ENCODE results near the gene GRAMD1B.
"Not testable (repeated sequence)": the region's sequence is repeated elsewhere in the genome, so short reads cannot be mapped to it uniquely, and the experiment has no call there.

GRAMD1B gene

GRCh38 chr11:123439616-123440015 lies 9.5 kb downstream of the GRAMD1B start:
- no peak for DNase-seq (ENCODE audit: extremely low read depth in 1 of 2, low read depth in 1 of 2)

- DNase-seq (ENCODE audit: extremely low read depth in 1 of 2, low read depth in 1 of 2): no peak
Observed at GRCh38 chr11:123441161-123441560, 11.1 kb downstream of the GRAMD1B start.

- no peak for DNase-seq (ENCODE audit: extremely low read depth in 1 of 2, low read depth in 1 of 2)
Observed at GRCh38 chr11:123443851-123444623, 14.0 kb downstream of the GRAMD1B start.

- DNase-seq (ENCODE audit: extremely low read depth in 1 of 2, low read depth in 1 of 2): no peak
Observed at GRCh38 chr11:123448823-123449222, 18.8 kb downstream of the GRAMD1B start.

- DNase-seq (ENCODE audit: extremely low read depth in 1 of 2, low read depth in 1 of 2): no peak
Observed at GRCh38 chr11:123449436-123449835, 19.4 kb downstream of the GRAMD1B start.

- DNase-seq (ENCODE audit: extremely low read depth in 1 of 2, low read depth in 1 of 2): no peak
Observed at GRCh38 chr11:123450623-123451022, 20.6 kb downstream of the GRAMD1B start.

- no peak for DNase-seq (ENCODE audit: extremely low read depth in 1 of 2, low read depth in 1 of 2)
Observed at GRCh38 chr11:123451183-123451781, 21.2 kb downstream of the GRAMD1B start.

DNA sequence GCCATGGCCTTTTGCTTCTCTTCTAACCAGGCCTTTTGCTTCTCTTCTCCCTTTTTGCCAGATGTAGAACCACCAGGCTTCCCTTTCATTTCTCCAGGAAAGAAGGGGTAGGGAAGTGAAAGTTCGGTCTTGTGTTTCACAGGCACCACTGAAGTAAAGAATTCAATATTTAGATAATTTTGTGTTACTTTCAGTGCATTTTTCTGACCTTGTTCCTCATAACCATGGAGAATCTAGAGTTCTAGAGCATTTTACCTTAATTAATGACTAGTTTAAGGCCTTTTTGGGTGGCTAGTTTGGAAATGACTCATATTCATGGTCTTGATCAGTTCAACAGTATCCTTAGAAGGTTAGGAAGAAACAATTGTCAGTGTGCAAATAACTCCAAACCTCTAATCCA lies 22.7 kb downstream of the GRAMD1B start:
- no peak for DNase-seq (ENCODE audit: extremely low read depth in 1 of 2, low read depth in 1 of 2)

- DNase-seq (ENCODE audit: extremely low read depth in 1 of 2, low read depth in 1 of 2): no peak
Observed at GRCh38 chr11:123454060-123454651, 24.1 kb downstream of the GRAMD1B start.

DNA sequence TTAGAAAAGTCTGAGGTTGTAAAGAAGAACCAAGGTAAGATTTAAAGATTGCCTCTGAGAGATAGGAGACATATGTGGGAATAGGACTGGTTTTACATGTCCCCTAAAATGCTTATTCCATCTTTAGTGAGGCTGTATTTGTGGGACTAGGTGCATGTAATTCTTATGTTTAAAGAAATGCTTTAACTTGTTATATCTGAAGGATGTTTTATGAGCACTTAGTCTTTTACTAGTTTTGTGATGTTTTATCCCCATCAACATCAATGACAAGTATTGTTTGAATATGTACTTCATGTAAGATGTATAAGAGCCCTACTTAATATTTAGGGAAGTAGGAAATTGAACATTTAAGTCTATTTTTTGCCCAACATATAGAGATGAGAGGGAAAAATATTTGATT lies 24.7 kb downstream of the GRAMD1B start:
- no peak for DNase-seq (ENCODE audit: extremely low read depth in 1 of 2, low read depth in 1 of 2)

- DNase-seq (ENCODE audit: extremely low read depth in 1 of 2, low read depth in 1 of 2): not testable (repeated sequence)
Observed at GRCh38 chr11:123456448-123456847, 26.4 kb downstream of the GRAMD1B start.

GRCh38 chr11:123457187-123457770 lies 27.2 kb downstream of the GRAMD1B start:
- DNase-seq (ENCODE audit: extremely low read depth in 1 of 2, low read depth in 1 of 2): no peak

GRCh38 chr11:123458501-123458900 lies 28.4 kb downstream of the GRAMD1B start:
- no peak for DNase-seq (ENCODE audit: extremely low read depth in 1 of 2, low read depth in 1 of 2)

DNA sequence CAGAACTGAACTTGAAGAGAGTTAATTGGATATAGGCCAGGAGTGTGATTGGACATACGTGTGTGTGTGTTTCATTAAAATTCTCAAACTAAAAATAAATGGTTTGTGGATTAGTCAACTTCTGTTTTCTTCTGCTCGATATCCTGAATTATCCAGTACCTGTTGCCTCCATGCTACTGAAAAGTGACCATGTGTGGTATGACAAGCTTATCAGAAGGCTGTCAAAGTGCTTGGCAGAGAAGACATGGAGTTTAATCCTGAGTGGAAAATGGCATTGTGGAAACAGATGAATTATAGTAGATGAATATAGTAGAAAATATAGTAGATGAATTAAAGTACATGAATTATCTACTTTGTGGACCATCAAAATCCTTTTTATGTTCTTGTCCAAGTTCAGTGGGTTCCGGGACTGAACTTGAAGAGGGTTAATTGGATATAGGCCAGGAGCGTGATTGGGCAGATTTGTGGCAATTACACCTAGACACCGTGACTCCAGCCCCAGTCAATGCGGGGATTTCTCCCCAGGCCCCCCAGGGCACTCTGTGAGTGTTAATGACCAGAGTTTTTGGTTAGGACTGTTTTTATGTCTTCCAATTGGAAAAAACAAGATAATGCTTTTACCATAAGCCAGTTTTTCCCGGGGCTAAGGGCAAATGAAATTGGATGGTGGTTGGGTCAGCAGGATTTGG lies 30.1 kb downstream of the GRAMD1B start:
- DNase-seq (ENCODE audit: extremely low read depth in 1 of 2, low read depth in 1 of 2): no peak

DNA sequence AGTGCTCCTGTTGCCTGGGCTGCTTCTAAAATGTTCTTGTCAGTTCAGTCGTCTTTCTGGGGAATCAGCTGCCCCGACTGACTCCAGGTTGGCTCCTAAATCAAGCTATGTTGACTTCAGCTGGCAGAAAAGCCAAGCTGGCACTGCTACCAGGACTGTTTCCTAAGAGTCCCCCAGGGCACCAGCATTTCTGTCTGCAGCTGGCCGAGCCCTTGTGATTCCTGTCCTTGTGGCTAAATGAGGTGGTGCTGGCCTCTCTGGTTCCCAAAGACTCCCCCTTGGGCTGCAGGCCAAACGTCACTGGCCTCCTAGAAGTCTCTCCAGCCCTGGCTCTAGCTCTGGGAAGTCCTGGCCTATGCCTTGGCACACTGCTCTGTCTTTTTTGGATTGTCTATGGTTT lies 31.1 kb downstream of the GRAMD1B start:
- no peak for DNase-seq (ENCODE audit: extremely low read depth in 1 of 2, low read depth in 1 of 2)

DNA sequence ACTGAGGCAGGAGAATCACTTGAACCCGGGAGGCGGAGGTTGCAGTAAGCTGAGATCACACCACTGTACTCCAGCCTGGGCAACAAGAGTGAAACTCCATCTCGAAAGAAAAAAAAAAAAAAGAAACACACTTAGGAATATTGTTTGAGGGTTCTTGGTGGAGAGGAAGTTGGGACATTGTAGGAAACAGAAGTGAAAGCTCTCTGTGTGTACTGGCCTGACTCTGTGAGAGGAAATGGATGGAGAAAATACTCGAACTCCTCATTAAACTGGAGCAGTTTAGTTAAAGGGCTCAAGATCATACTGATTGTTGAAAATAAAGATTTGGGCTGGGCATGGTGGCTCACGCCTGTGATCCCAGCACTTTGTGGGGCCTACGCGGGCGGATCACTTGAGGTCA lies 35.6 kb downstream of the GRAMD1B start:
- not testable (repeated sequence) for DNase-seq (ENCODE audit: extremely low read depth in 1 of 2, low read depth in 1 of 2)

- not testable (repeated sequence) for DNase-seq (ENCODE audit: extremely low read depth in 1 of 2, low read depth in 1 of 2)
Observed at GRCh38 chr11:123466172-123466571, 36.1 kb downstream of the GRAMD1B start.

GRCh38 chr11:123469089-123469488 lies 39.0 kb downstream of the GRAMD1B start:
- DNase-seq (ENCODE audit: extremely low read depth in 1 of 2, low read depth in 1 of 2): no peak

DNA sequence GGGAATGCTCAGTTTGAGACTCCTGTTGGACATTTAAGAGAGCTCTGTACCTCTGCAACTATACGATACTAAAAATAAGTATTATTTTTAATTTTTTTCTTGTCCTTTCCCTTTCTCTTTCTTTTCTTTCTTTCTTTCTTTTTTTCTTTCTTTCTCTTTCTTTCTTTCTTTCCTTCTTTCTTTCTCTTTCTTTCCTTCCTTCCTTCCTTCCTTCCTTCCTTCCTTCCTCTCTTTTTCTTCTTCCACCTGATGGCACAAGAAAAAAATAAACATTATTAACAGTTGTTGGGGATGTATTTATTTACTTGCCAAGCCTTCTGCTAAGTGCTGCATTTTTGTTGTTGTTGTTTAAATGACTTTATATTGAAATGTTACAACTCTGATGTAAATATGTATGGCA lies 39.5 kb downstream of the GRAMD1B start:
- DNase-seq (ENCODE audit: extremely low read depth in 1 of 2, low read depth in 1 of 2): no peak

GRCh38 chr11:123470842-123471241 lies 40.8 kb downstream of the GRAMD1B start:
- no peak for DNase-seq (ENCODE audit: extremely low read depth in 1 of 2, low read depth in 1 of 2)

DNA sequence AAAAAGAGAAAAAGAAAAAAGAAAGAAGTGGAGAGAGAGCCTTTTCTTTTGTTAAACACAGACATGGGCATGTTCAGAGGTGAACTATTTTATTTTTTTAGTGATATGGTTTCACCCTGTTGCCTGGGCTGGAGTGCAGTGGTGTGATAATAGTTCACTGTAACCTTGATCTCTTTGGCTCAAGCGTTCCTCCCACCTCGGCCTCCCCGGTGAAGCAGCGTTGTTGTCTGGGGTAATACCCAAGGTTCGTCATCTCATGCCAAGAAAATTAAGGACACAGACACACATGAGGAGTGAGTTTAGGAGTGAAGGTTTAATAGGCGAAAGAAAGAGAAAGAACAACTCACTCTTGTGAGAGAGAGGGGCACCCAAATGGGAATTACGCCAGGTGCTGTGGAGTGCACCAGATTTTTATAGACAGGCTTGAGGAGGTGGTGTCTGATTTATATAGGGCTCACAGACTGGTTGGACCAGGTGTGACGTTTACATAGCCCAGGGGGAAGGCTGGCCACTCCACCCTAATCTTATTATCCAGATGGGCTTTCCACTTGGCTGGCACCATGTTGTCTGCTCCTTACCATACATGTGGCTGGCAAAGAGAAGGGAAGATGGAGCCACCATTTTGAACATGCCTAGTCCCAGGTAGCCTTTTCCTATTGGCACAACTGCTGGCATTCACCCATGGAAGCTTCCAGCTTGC lies 42.3 kb downstream of the GRAMD1B start:
- no peak for DNase-seq (ENCODE audit: extremely low read depth in 1 of 2, low read depth in 1 of 2)

All from activated CD8-positive, alpha-beta memory T cell treated with anti-CD3 and anti-CD28 coated beads for 1 hour (primary cell).